GM18508 (cell line): ENCODE measurements around the gene PPP1R1B.

Source experiments
- ATAC-seq: cut with Tn5 transposase; IDR thresholded peaks from one replicate; pipeline ENCODE4 v1.9.1; 2021; ENCODE audit warnings: moderate number of reproducible peaks; ENCODE audit not compliant: insufficient read depth, unreplicated experiment

PPP1R1B gene

GRCh38 chr17:39678340-39679116 lies 51.8 kb downstream of the PPP1R1B start:
- no peak for ATAC-seq

DNA sequence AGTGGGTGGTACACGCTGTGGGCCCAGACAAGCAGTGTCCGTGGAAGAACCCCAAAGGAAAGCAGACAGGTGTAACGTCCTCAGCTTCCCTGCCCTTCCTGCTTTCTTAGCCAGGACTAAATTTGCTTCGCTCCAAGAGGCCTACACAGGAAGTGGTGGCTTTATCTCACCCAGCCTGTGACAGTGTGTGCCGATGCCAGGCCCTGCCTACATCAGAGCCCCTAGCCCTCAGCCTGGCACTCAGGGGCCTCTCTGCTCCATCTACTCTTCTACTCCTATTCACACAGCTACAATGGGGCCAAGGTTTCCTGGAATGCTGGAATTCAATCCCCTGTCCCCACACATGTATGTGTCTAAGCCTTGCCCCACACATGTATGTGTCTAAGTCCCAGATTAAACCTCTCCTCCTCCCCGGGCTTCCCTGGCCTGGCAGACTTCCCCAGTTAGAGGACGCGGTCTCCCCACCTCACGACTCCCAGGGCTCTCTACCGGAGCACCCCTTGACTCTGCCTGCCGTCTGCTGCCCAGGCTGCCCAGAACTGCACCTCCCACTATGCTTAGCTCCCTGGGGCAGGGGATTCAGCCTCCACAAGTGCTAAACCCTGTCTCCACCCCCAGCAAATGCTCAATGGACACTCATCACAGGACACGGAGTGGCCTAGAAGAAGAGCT lies 52.9 kb downstream of the PPP1R1B start:
- no peak for ATAC-seq

DNA sequence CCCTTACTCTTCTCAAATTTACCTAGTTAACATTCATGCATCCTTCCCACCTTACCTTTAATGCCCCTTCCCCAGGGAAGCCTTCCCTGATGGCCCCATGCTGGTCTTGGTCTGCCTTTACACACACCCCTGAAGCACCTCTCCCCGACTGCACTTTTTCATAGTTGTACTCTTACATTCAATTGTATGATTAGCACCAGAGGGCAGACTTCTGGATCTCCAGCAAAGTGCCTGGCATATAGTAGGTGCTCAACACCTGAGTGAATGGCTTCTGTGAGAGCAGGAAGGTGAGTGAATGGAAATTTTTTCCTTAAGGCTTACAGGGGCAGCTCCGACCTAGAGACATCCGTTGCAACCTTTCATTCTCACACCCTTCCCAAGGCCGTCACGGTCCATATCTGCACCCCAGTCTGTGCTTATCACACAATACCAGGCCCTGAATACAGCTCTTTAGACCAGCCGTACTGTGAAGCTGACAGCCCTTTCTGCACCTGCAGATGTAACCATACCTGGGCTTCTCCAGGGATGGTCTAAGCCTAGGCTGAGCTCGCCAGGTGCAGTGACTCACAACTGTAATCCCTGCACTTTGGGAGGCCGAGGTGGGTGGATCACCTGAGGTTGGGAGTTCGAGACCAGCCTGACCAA lies 56.7 kb downstream of the PPP1R1B start:
- ATAC-seq, result no peak

DNA sequence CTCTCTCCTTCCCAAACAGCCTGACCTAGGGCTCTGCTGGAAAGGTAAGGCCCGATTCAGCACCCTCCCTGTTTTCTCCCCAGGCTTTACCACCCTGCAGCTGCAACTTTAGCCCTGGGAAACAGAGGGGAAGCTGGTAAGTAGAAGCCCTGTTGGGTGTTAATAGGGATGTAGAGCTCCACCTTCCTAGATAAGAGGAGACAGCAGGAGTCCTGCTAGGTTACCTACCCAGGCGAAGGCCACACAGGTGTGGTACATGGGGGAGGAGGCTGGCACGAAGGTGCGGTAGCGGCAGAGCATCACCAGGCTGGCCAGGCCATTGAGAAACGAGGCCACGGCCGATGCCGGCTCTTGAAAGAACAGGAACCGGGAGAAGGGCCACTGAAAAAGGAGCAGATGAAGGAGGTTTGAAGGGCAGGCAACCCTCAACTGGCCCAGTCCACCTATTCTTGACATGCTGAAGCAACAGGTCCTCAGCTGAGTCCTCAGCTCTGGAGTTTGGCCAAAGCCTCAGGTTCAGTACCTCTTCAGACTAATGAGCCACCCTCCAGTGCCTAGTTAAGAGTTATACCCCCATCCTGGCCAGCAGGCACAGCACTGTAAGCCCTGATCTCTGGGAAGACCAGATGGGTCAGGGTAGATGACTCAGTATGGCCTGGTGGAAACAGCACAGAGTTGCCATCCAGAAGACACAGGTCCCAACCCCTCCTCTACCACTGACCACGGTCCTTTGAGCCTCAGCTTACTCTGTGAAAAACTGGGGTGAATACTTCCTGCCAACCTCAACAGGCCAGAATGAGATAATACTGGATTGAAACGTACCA lies 57.8 kb downstream of the PPP1R1B start:
- no peak for ATAC-seq
